ENCODE results near the gene NHLRC2. TPM values are rescaled to one million over a fixed set of nuclear protein-coding genes. Genes with fewer than 3 reads are reported as not detected.

The NHLRC2 gene
- total and polyA plus RNA-seq, 4 donors: 11.5 to 32.8 (median 18.0) TPM

GRCh38 chr10:113958631-113959382 is 104.3 kb downstream of the NHLRC2 start:
- DNase-seq (ENCODE audit: low read depth in 4 of 6, low spot score in 6 of 6): peak in 1 of 6 donors; percentile 34
- 79% methylated on average over 4 of the region's 11 CpGs for WGBS (ENCODE audit: insufficient coverage)
- H3K9me3 ChIP-seq (ENCODE audit: control insufficient read depth, insufficient read depth, low read length): no peaks in the 10 kb centered on the region
- peaks cover 13% of the 10 kb centered on the region for H3K4me1 ChIP-seq (ENCODE audit: control insufficient read depth, insufficient read depth, low read length)
- no peak overlapping the region for H3K27ac ChIP-seq (ENCODE audit: low read depth, low read length)
- no peaks in the 10 kb centered on the region for H3K36me3 ChIP-seq (ENCODE audit: control insufficient read depth, insufficient read depth, low read length)
- H3K4me3 ChIP-seq (ENCODE audit: low read depth, low read length): no peak overlapping the region
- H3K27me3 ChIP-seq (ENCODE audit: control insufficient read depth, insufficient read depth, low read length): no peaks in the 10 kb centered on the region

GRCh38 chr10:113959383-113959760 is 104.9 kb downstream of the NHLRC2 start:
- H3K36me3 ChIP-seq (ENCODE audit: control insufficient read depth, insufficient read depth, low read length): no peaks in the 10 kb centered on the region
- H3K27ac ChIP-seq (ENCODE audit: low read depth, low read length): no peak overlapping the region
- no peak overlapping the region for H3K4me3 ChIP-seq (ENCODE audit: low read depth, low read length)
- peaks cover 13% of the 10 kb centered on the region for H3K4me1 ChIP-seq (ENCODE audit: control insufficient read depth, insufficient read depth, low read length)
- H3K9me3 ChIP-seq (ENCODE audit: control insufficient read depth, insufficient read depth, low read length): no peaks in the 10 kb centered on the region
- WGBS (ENCODE audit: insufficient coverage): 90% methylated on average over 3 of the region's 6 CpGs
- no peaks in the 10 kb centered on the region for H3K27me3 ChIP-seq (ENCODE audit: control insufficient read depth, insufficient read depth, low read length)
- no peak for DNase-seq (ENCODE audit: low read depth in 4 of 6, low spot score in 6 of 6)

DNA sequence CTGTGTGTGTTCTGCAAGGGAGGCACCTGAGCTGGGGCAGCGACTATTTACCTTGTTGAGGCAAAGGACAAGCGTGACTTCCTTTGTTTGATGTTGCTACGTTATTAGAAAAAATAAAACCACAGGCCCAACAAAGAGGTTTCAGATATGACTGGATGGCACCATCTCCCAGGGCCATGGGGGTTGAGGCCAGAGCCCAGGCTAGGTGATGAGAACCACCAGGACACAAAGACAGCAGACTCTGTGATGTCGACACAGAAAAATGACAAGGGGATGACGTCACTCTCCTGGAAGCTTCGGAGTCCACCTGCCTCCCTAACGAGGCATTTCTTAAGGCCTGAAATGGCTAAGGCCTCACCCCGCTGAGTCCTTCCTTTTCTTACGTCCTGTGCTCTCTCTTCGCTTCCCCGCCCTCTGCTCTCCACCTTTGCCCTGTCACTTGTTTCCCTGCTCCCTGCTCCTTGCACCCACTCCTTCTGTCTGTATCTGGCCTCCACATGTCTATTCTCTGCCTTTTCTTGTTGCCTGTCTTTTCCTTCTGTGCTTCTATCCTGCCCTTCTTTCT is 106.2 kb downstream of the NHLRC2 start:
- no peaks in the 10 kb centered on the region for H3K27me3 ChIP-seq (ENCODE audit: control insufficient read depth, insufficient read depth, low read length)
- peaks cover 10% of the 10 kb centered on the region for H3K4me1 ChIP-seq (ENCODE audit: control insufficient read depth, insufficient read depth, low read length)
- H3K27ac ChIP-seq (ENCODE audit: low read depth, low read length): no peak overlapping the region
- H3K9me3 ChIP-seq (ENCODE audit: control insufficient read depth, insufficient read depth, low read length): no peaks in the 10 kb centered on the region
- WGBS (ENCODE audit: insufficient coverage): 86% methylated on average over 9 of the region's 11 CpGs
- DNase-seq (ENCODE audit: low read depth in 4 of 6, low spot score in 6 of 6): no peak
- no peaks in the 10 kb centered on the region for H3K36me3 ChIP-seq (ENCODE audit: control insufficient read depth, insufficient read depth, low read length)
- no peak overlapping the region for H3K4me3 ChIP-seq (ENCODE audit: low read depth, low read length)

GRCh38 chr10:113961182-113962031 is 106.9 kb downstream of the NHLRC2 start:
- Histone ChIP-seq H3K27ac (ENCODE audit: low read depth, low read length) (no peak overlapping the region), H3K4me3 (ENCODE audit: low read depth, low read length) (no peak overlapping the region), H3K9me3 (ENCODE audit: control insufficient read depth, insufficient read depth, low read length) (no peaks in the 10 kb centered on the region), H3K27me3 (ENCODE audit: control insufficient read depth, insufficient read depth, low read length) (no peaks in the 10 kb centered on the region), H3K4me1 (ENCODE audit: control insufficient read depth, insufficient read depth, low read length) (peaks cover 10% of the 10 kb centered on the region), H3K36me3 (ENCODE audit: control insufficient read depth, insufficient read depth, low read length) (no peaks in the 10 kb centered on the region)
- no peak for DNase-seq (ENCODE audit: low read depth in 4 of 6, low spot score in 6 of 6)
- 86% methylated on average over 13 of the region's 14 CpGs for WGBS (ENCODE audit: insufficient coverage)

DNA sequence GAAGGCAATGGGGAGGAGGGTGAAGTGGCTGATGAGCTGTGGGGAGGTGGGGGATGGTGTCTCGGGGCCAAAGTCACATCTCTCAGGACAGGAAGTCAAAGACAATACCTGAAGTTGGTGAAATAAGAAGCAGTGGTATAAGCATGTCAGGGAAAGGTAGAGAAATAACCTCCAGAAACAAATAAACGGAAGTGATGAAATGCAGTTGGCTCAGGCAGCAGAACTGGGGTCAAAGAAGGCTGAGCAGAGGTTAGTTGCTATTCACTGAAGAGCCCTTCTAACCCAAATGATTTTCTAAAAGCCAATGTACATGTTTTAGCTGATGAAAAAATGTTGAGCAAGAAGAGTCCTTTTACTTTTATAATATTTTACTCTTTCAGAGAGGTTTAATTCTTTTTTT is 110.6 kb downstream of the NHLRC2 start:
- DNase-seq (ENCODE audit: low read depth in 4 of 6, low spot score in 6 of 6): no peak
- H3K27ac ChIP-seq (ENCODE audit: low read depth, low read length): no peak overlapping the region
- no peaks in the 10 kb centered on the region for H3K36me3 ChIP-seq (ENCODE audit: control insufficient read depth, insufficient read depth, low read length)
- no peaks in the 10 kb centered on the region for H3K9me3 ChIP-seq (ENCODE audit: control insufficient read depth, insufficient read depth, low read length)
- WGBS (ENCODE audit: insufficient coverage): no CpG with 5 or more reads among the region's 2 CpGs
- H3K27me3 ChIP-seq (ENCODE audit: control insufficient read depth, insufficient read depth, low read length): no peaks in the 10 kb centered on the region
- no peak overlapping the region for H3K4me3 ChIP-seq (ENCODE audit: low read depth, low read length)
- H3K4me1 ChIP-seq (ENCODE audit: control insufficient read depth, insufficient read depth, low read length): no peaks in the 10 kb centered on the region

DNA sequence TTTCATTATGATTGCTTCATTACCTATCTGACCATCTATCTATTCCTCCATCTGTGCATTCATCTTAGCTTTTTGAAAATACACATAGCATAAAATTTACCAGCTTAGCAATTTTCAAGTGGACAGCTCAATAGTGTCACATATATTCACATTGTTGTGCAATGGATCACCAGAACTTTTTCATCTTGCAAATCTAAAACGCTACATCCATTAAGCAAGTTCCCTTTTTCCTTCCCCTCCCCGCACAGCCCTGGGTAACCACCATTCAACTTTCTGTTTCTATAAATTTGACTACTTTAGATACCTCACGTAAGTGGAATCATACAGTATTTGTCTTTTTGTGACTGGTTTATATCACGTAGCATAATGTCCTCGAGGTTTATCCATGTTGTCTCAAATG is 111.2 kb downstream of the NHLRC2 start:
- H3K9me3 ChIP-seq (ENCODE audit: control insufficient read depth, insufficient read depth, low read length): no peaks in the 10 kb centered on the region
- no peaks in the 10 kb centered on the region for H3K27me3 ChIP-seq (ENCODE audit: control insufficient read depth, insufficient read depth, low read length)
- H3K36me3 ChIP-seq (ENCODE audit: control insufficient read depth, insufficient read depth, low read length): no peaks in the 10 kb centered on the region
- H3K27ac ChIP-seq (ENCODE audit: low read depth, low read length): no peak overlapping the region
- no peaks in the 10 kb centered on the region for H3K4me1 ChIP-seq (ENCODE audit: control insufficient read depth, insufficient read depth, low read length)
- no peak for DNase-seq (ENCODE audit: low read depth in 4 of 6, low spot score in 6 of 6)
- no peak overlapping the region for H3K4me3 ChIP-seq (ENCODE audit: low read depth, low read length)
- WGBS (ENCODE audit: insufficient coverage): 100% methylated on average over 1 of the region's 5 CpGs

Small RNAs within 50 kb of the gene (small RNA-seq; reads per million reads assigned to genes)
- gene RF00560 (ENCODE audit: low replicate concordance): not detected

Other genes with a start within 250 kb of the NHLRC2 start
- gene NRAP, start 190.6 kb upstream of the NHLRC2 start, total RNA-seq: under 1 TPM; under 0.01 to 0.11 TPM
- gene NRAP, start 190.6 kb upstream of the NHLRC2 start, polyA plus RNA-seq (ENCODE audit: insufficient read length in 2 of 2): under 1 TPM; 0.08 to 0.10 TPM
- gene CASP7, start 174.7 kb upstream of the NHLRC2 start, total RNA-seq: 10 to 100 TPM; 10.0 to 23.3 TPM
- 1 to 10 TPM; 8.0 to 9.0 TPM for gene CASP7, start 174.7 kb upstream of the NHLRC2 start, polyA plus RNA-seq (ENCODE audit: insufficient read length in 2 of 2)
- under 1 TPM in 1 of 2 donors, not detected in 1; 0.11 TPM for gene PLEKHS1, start 103.0 kb upstream of the NHLRC2 start, total RNA-seq
- gene PLEKHS1, start 103.0 kb upstream of the NHLRC2 start, polyA plus RNA-seq (ENCODE audit: insufficient read length in 2 of 2): under 1 TPM in 1 of 2 donors, not detected in 1; 0.08 TPM
- gene DCLRE1A, start 579 bp upstream of the NHLRC2 start, total RNA-seq: 10 to 100 TPM; 14.5 to 15.7 TPM
- gene DCLRE1A, start 579 bp upstream of the NHLRC2 start, polyA plus RNA-seq (ENCODE audit: insufficient read length in 2 of 2): 10 to 100 TPM in 1 of 2 donors, 1 to 10 TPM in 1; 9.6 to 12.1 TPM
- gene ADRB1, start 189.2 kb downstream of the NHLRC2 start, total RNA-seq: 1 to 10 TPM; 2.9 to 3.2 TPM
- 1 to 10 TPM; 2.5 to 4.0 TPM for gene ADRB1, start 189.2 kb downstream of the NHLRC2 start, polyA plus RNA-seq (ENCODE audit: insufficient read length in 2 of 2)